K562 (cell line): Measurements from ENCODE around the gene HES5. TPM values are rescaled to one million over a fixed set of nuclear protein-coding genes. Genes with fewer than 3 reads are reported as not detected.

ENCODE experiments used
- JUND ChIP-seq, 2 experiments: IDR thresholded peaks; 2 replicates in 1 of 2; 3 replicates in 1 of 2; pipeline ENCODE4 v1.6.1; 2011; ENCODE audit warnings: borderline replicate concordance in 2 of 2, low read depth in 2 of 2, low read length in 2 of 2, improper control_type of control experiment in 1 of 2, missing biosample characterization in 1 of 2, missing genetic modification characterization in 1 of 2, missing genetic modification reagents in 1 of 2
- MAZ ChIP-seq, 2 experiments: fragments of 450-650 bp in 1 of 2; sonication (generic) in 1 of 2; formaldehyde crosslinking; IDR thresholded peaks in 1 of 2; conservative IDR thresholded peaks in 1 of 2; 2 replicates each; pipeline versions ENCODE4 v1.4.0 to v1.5.0; 2020; ENCODE audit warnings: mild to moderate bottlenecking in 1 of 2, missing genetic modification reagents in 1 of 2
- MCM2 ChIP-seq: fragments of 450-650 bp; IDR thresholded peaks from 2 replicates; pipeline ENCODE4 v1.6.1; 2017; ENCODE audit warnings: low read depth, mild to moderate bottlenecking
- NEUROD1 ChIP-seq: fragments of 150-350 bp; IDR thresholded peaks from 2 replicates; pipeline ENCODE4 v1.6.1; 2014; ENCODE audit warnings: borderline replicate concordance, low read length, low read depth; ENCODE audit not compliant: partially characterized antibody
- TBP ChIP-seq: optimal IDR thresholded peaks from 2 replicates; pipeline ENCODE3; 2011; ENCODE audit warnings: low read depth, low read length, improper control_type of control experiment
- ZKSCAN3 ChIP-seq: fragments of 250-450 bp; sonication (Bioruptor Pico); IDR thresholded peaks from 2 replicates; pipeline ENCODE4 v1.4.0; 2020
- ZNF75A ChIP-seq: fragments of 450-650 bp; formaldehyde crosslinking; IDR thresholded peaks from 2 replicates; pipeline ENCODE4 v1.4.0; 2020; ENCODE audit warnings: mild to moderate bottlenecking
- ZNF79 ChIP-seq: fragments of 250-450 bp; sonication (Bioruptor Pico); IDR thresholded peaks from 2 replicates; pipeline ENCODE4 v1.4.0; 2020; ENCODE audit warnings: low read depth, mild to moderate bottlenecking, moderate library complexity
- polyA plus RNA-seq, 8 experiments: library from polyadenylated mRNA; depleted of rRNA in 4 of 8; stranded (reverse) in 5 of 8; unstranded in 3 of 8; fragments of >200 nt; fragmentation: Nextera tagmentation in 2 of 8; fragmentation: Illumina TruSeq in 1 of 8; extraction: Ambion mirVana in 2 of 8; extraction: Trizol in 1 of 8; gene quantifications; 2 replicates each; pipeline versions ENCODE4 v1.2.1 to v1.2.3, GENCODE V29; 2011 to 2014; ENCODE audit warnings: inconsistent platforms in 1 of 8, missing spikeins in 1 of 8
- total RNA-seq, 7 experiments: library from RNA; depleted of rRNA in 6 of 7; stranded (reverse); fragments of >200 nt in 6 of 7; fragmentation: Illumina TruSeq in 2 of 7; extraction: Trizol in 2 of 7; gene quantifications; 2 replicates each; pipeline versions ENCODE4 v1.2.1 to v1.2.3, GENCODE V29; 2011 to 2021; ENCODE audit warnings: low replicate concordance in 1 of 7
- TF ChIP-seq, protein P1 (sequence below): fragments of 450-650 bp; formaldehyde crosslinking; IDR thresholded peaks from 2 replicates; pipeline ENCODE4 v1.4.0; 2020; ENCODE audit warnings: mild to moderate bottlenecking, mixed read lengths
- TF ChIP-seq, protein P2 (sequence below): fragments of 450-650 bp; IDR thresholded peaks from 2 replicates; pipeline ENCODE4 v1.6.1; 2017; ENCODE audit warnings: mild to moderate bottlenecking, moderate library complexity
- TF ChIP-seq, protein P3 (sequence below): fragments of 450-650 bp; IDR thresholded peaks from 2 replicates; pipeline ENCODE4 v1.6.1; 2016; ENCODE audit warnings: low read depth
- TF ChIP-seq, protein P4 (sequence below): fragments of 450-650 bp; IDR thresholded peaks from 2 replicates; pipeline ENCODE4 v1.6.1; 2017; ENCODE audit warnings: antibody characterized with exemption

The HES5 gene
- total and polyA plus RNA-seq, 9 of the 15 experiments (the other 6 are each of a cell fraction or from before 2014, with no cell fraction given), result not detected

DNA sequence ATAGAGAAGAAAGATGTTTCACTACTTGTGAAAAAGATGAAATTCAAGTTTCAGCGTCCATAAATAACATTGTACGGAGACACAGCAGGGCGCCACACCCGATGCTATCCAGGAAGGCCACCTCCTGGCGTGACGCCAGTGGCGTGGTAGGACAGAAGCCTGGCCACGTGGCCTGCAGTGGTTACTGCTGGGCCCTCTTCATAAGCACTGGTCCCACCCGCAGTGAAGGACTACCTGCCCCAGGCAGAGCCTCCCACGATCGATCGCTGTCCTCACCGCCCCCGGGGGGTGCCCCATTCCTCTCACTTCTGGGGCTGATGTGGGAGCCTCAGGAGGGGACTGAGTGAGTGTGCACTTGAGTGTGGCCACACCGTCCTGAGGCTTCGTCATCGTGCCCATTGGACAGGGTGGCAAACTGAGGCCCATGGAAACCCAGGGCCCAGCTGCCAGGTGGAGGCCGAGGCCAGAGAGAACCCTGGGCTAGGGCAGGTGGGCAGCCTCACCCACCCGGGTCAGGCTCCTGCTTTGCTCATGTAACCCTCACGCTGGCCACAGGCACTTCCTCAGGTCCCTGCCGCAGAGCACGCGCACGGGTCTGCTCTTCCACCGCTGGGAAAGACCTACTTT is 11.7 kb upstream of the HES5 start (continued):
- TF ChIP-seq, protein P1, sequence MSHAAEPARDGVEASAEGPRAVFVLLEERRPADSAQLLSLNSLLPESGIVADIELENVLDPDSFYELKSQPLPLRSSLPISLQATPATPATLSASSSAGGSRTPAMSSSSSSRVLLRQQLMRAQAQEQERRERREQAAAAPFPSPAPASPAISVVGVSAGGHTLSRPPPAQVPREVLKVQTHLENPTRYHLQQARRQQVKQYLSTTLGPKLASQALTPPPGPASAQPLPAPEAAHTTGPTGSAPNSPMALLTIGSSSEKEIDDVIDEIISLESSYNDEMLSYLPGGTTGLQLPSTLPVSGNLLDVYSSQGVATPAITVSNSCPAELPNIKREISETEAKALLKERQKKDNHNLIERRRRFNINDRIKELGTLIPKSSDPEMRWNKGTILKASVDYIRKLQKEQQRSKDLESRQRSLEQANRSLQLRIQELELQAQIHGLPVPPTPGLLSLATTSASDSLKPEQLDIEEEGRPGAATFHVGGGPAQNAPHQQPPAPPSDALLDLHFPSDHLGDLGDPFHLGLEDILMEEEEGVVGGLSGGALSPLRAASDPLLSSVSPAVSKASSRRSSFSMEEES (CRISPR knock-in tag), result 0 out of 2 replicates have a peak, but pooled peaks have one; percentile 3
- no peak for TF ChIP-seq ZNF79 (CRISPR knock-in tag)
- TF ChIP-seq ZNF75A (CRISPR knock-in tag), result no peak
- peak; percentile 10 for TF ChIP-seq NEUROD1
- TF ChIP-seq TBP, result peak; percentile 25
- peak; percentile 55 for TF ChIP-seq JUND (IDR thresholded peaks at IDR 0.05; ENCODE audit: borderline replicate concordance, low read depth, low read length)
- TF ChIP-seq JUND (tag; IDR thresholded peaks at IDR 0.05; ENCODE audit: borderline replicate concordance, low read depth, low read length), result peak; percentile 57; the same call in 1 of the 3 replicates
- TF ChIP-seq, protein P2, sequence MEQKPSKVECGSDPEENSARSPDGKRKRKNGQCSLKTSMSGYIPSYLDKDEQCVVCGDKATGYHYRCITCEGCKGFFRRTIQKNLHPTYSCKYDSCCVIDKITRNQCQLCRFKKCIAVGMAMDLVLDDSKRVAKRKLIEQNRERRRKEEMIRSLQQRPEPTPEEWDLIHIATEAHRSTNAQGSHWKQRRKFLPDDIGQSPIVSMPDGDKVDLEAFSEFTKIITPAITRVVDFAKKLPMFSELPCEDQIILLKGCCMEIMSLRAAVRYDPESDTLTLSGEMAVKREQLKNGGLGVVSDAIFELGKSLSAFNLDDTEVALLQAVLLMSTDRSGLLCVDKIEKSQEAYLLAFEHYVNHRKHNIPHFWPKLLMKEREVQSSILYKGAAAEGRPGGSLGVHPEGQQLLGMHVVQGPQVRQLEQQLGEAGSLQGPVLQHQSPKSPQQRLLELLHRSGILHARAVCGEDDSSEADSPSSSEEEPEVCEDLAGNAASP, result no peak
- TF ChIP-seq, protein P3, sequence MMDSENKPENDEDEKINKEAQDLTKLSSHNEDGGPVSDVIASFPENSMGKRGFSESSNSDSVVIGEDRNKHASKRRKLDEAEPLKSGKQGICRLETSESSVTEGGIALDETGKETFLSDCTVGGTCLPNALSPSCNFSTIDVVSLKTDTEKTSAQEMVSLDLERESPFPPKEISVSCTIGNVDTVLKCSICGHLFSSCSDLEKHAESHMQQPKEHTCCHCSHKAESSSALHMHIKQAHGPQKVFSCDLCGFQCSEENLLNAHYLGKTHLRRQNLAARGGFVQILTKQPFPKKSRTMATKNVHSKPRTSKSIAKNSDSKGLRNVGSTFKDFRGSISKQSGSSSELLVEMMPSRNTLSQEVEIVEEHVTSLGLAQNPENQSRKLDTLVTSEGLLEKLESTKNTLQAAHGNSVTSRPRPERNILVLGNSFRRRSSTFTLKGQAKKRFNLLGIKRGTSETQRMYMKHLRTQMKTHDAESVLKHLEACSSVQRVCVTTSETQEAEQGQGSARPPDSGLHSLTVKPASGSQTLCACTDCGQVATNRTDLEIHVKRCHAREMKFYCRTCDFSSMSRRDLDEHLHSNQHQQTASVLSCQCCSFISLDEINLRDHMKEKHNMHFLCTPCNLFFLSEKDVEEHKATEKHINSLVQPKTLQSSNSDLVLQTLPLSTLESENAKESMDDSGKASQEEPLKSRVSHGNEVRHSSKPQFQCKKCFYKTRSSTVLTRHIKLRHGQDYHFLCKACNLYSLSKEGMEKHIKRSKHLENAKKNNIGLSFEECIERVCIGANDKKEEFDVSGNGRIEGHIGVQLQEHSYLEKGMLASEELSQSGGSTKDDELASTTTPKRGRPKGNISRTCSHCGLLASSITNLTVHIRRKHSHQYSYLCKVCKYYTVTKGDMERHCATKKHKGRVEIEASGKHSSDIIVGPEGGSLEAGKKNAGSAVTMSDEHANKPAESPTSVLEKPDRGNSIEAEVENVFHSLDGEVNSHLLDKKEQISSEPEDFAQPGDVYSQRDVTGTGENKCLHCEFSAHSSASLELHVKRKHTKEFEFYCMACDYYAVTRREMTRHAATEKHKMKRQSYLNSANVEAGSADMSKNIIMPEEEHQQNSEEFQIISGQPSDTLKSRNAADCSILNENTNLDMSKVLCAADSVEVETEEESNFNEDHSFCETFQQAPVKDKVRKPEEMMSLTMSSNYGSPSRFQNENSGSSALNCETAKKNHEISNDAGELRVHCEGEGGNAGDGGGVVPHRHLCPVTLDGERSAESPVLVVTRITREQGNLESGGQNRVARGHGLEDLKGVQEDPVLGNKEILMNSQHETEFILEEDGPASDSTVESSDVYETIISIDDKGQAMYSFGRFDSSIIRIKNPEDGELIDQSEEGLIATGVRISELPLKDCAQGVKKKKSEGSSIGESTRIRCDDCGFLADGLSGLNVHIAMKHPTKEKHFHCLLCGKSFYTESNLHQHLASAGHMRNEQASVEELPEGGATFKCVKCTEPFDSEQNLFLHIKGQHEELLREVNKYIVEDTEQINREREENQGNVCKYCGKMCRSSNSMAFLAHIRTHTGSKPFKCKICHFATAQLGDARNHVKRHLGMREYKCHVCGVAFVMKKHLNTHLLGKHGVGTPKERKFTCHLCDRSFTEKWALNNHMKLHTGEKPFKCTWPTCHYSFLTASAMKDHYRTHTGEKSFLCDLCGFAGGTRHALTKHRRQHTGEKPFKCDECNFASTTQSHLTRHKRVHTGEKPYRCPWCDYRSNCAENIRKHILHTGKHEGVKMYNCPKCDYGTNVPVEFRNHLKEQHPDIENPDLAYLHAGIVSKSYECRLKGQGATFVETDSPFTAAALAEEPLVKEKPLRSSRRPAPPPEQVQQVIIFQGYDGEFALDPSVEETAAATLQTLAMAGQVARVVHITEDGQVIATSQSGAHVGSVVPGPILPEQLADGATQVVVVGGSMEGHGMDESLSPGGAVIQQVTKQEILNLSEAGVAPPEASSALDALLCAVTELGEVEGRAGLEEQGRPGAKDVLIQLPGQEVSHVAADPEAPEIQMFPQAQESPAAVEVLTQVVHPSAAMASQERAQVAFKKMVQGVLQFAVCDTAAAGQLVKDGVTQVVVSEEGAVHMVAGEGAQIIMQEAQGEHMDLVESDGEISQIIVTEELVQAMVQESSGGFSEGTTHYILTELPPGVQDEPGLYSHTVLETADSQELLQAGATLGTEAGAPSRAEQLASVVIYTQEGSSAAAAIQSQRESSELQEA, result peak; percentile 43; the same call in 1 of the 2 replicates
- peak in 1 of 2 experiments; percentile 75; a peak in 2 of 4 replicates for TF ChIP-seq MAZ (CRISPR knock-in tag; conservative IDR thresholded peaks at IDR 0.05 in 1 of 2, IDR thresholded peaks at IDR 0.05 in 1 of 2)
- TF ChIP-seq MCM2, result no peak
- TF ChIP-seq, protein P4, sequence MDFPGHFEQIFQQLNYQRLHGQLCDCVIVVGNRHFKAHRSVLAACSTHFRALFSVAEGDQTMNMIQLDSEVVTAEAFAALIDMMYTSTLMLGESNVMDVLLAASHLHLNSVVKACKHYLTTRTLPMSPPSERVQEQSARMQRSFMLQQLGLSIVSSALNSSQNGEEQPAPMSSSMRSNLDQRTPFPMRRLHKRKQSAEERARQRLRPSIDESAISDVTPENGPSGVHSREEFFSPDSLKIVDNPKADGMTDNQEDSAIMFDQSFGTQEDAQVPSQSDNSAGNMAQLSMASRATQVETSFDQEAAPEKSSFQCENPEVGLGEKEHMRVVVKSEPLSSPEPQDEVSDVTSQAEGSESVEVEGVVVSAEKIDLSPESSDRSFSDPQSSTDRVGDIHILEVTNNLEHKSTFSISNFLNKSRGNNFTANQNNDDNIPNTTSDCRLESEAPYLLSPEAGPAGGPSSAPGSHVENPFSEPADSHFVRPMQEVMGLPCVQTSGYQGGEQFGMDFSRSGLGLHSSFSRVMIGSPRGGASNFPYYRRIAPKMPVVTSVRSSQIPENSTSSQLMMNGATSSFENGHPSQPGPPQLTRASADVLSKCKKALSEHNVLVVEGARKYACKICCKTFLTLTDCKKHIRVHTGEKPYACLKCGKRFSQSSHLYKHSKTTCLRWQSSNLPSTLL, result no peak
- TF ChIP-seq ZKSCAN3 (CRISPR knock-in tag), result no peak
